NCI-H1417 treated with DMSO at 0.1 percent for 48 hours (cell line): ENCODE measurements around the gene RPA3.

Experiments
- DNase-seq: peaks from one replicate; lab custom pipeline; 2025; lab: John Stamatoyannopoulos, UW

RPA3 gene

DNA sequence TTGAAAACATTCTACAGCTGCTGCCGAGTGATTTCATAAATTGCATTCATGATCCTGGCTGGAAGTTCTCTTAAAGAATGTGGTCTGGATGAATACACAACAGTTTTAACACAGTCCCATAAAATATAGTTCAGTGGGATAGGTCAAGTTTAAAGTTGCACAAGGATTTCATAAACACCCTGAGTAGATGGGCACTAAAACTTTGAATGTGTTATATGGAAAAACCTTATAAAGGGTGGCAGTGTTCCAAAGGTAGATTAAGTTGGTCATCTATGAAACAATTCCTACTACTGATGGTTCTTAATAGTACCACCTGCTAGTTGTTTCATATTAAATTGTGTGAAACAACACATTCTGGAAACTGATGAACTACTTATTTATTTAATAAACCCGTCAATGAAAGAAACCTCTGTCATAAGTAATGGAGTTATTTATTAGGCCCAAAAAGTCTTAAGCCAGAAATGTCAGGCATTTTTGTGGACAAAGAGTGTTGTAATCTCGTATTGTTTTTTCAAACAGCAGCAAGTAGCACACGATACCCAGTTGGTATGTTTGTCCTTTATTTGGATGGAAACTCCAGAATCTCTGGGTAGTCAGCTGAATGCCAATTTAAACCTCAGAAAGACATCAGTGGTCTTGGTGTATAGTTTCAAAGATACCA, 14.3 kb upstream of the RPA3 start:
- DNase-seq = no peak

DNA sequence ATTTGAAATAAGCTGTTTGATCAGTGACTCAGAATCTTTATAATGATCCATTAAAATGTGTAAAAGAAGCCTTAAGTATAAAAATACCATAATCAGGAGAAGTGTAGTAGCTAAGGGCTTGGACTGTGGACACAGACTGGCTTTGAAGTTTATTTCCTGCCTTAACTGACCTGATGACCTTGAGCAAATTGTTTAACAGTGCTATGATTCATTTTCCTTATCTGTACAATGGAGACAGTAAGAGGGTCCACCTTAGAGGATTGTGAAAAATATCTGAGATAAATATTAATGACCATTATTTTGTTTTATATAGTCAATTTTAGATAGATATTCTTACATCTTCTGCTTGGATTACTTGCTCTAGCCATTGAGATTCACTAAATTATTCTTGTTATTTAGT, 13.3 kb upstream of the RPA3 start:
- no peak for DNase-seq

DNA sequence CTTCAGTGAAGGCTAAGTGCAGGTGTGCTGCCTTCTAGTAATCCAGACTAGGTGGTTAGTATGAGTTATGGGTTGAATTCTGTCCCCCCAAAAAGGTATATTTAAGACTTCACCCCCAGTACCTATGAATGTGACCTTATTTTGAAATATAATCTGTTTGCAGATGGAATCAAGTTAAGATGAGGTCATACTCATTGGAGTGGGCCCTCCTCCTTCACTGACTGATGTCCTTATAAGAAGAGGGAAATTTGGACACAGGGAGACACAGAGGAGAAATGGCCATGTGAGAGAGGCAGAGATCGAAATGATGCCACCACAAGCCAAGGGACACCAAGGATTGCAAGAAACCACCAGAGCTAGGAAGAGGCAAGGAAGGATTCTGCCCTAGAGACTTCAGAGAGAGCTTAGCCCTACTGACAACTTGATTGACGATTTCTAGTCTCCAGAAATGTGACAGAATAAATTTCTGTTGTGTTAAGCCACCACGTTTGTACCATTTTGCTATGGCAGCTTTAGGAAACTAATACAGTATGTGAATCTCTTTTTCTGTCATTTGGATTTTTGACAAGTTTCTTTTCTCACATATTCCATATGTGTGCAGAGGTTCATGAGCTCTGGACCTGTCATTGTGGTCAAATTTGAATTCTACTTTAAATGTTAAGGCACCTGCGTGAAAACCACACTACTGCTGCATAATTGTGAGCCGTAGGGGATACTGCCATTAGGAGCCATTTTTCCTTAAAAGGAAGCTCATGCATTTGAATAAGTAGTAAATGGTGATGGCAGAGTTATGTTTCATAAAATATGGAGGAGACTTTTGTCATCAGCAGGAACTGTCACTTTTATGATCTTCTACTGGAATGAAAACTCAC, 2.6 kb upstream of the RPA3 start:
- DNase-seq = no peak

- no peak for DNase-seq
Observed at GRCh38 chr7:7720193-7720592, 1.8 kb upstream of the RPA3 start.

- peak; percentile 66 for DNase-seq
Observed at GRCh38 chr7:7719236-7719635, 829 bp upstream of the RPA3 start.

GRCh38 chr7:7713730-7714129, 4.7 kb downstream of the RPA3 start:
- no peak for DNase-seq

DNA sequence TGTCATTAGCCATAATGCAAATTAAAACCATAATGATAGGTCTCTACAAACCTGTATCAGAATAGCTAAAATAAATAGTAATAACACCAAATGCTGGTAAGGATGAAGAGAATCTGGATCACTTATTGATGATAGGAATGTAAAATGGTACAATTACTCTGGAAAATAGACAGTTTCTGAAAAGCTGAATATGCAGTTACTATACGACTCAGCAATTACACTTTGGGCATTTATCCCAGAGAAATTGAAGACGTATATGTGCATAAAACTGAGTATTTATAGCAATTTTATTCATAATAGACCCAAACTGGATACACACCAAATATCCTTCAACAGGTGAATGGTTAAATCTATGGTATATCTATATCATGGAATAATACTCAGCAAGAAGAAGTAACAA, 7.9 kb downstream of the RPA3 start:
- no peak for DNase-seq

GRCh38 chr7:7709291-7709690, 9.1 kb downstream of the RPA3 start:
- no peak for DNase-seq

- no peak for DNase-seq
Observed at GRCh38 chr7:7707806-7708205, 10.6 kb downstream of the RPA3 start.

GRCh38 chr7:7707246-7707645, 11.2 kb downstream of the RPA3 start:
- no peak for DNase-seq

- DNase-seq = no peak
Observed at GRCh38 chr7:7706556-7707172, 11.7 kb downstream of the RPA3 start.

GRCh38 chr7:7706101-7706511, 12.3 kb downstream of the RPA3 start:
- DNase-seq = no peak

GRCh38 chr7:7705318-7705717, 13.1 kb downstream of the RPA3 start:
- no peak for DNase-seq

- DNase-seq = no peak
Observed at GRCh38 chr7:7704867-7705266, 13.5 kb downstream of the RPA3 start.

DNA sequence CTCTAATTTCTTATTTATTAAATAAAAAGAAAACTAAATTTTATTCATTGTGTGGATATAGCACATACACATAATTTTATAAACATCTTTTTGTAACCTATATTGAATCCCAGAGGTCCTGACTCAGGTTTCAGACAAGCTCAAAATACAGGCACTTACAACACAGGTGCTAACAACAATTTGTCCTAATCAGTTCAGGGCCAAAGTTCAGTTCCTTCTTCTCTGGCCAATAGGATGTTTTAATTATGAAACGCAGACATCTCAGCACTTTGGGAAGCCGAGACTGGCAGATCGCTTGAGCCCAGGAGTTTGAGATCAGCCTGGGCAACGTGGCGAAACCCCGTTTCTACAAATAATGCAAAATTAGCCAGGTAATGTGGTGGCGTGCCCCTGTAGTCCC, 15.0 kb downstream of the RPA3 start:
- no peak for DNase-seq

GRCh38 chr7:7702826-7703225, 15.6 kb downstream of the RPA3 start:
- DNase-seq = no peak

DNA sequence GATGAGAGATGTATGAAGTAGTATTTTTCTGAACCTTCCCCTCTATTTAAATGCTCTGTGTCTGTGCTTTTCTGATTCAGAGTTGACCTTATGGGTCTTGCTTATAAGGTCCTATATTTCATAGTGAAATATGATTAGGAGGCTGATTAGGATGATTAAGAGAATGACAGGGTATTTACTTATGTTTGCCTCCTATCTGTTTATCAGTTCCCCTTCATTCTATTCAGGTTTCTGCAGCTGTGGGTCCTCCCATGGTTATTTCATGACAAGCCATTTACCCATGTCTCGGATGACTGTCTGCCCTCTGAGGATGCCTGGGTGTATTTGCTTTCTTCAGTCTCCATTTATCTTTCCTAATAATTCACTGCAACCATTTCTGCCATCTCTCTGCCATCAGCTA, 16.9 kb downstream of the RPA3 start:
- no peak for DNase-seq

DNA sequence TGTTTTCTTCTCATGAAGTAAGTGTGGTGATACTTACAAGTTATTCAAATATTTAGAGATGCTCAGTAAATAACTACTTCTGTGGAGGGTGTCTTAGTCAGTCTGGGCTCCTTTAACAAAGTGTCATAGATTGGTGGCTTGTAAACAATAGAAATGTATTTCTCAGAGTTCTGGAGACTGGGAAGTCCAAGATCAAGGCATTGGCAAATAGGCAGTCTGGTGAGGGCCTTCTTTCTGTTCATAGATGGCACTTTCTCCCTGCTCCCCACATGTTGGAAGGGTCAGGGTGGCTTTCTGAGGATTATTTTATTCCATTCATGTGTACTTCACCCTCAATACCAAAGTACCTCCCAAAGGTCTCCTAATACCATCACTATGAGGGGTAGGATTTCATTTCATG, 18.4 kb downstream of the RPA3 start:
- no peak for DNase-seq

GRCh38 chr7:7699380-7699779, 19.0 kb downstream of the RPA3 start:
- DNase-seq = no peak

DNA sequence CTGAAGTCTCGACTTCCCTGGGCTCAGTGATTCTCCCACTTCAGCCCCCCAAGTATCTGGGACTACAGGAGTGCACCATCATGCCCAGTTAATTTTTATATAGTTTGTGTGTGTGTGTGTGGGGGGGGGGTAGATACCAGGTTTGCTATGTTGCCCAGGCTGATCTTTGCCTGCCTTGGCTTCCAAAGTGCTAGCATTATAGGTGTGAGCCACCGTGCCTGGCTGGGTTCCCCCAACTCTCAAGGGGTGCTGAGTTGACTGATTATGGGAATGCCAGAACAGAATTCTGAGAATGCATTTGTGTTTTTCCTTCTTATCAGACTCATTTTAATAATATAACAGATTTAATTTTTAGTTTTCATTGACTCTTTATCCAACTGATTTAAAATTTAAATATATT, 19.5 kb downstream of the RPA3 start:
- no peak for DNase-seq

DNA sequence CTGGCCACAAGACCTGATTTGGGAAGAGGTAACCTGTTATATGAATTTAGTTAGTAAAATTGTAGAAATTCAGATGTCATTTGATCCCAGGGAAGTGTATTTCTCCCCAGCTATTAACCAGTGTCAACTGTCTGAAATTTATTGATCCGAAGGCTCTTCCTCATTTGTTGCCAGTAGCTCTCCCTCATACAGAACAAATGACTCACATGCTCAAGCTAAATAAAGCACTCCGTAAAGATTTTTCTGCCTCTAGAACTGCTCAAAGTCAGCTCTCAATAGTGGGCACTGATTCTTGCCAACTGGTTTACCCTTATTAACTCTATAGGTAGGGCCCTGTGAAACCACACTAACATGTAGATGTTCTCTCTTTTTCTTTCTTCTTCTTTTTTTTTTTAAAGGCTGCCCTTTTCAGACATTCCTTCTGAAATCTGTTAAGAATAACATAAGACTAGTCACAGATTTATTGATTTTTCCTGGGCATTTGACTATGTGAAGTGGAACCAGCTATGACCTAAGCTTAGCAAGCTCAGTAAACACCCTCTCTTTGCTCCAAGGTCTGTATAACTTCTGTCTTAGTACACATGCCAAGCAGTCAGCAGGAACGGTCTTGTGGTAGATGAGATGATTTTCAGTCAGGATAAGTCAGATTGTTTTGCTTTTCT, 21.8 kb downstream of the RPA3 start:
- DNase-seq = no peak

GRCh38 chr7:7695111-7695817, 23.1 kb downstream of the RPA3 start:
- no peak for DNase-seq
